ENCODE data around the gene EMC6. TPM values are rescaled to one million over a fixed set of nuclear protein-coding genes. Genes with fewer than 3 reads are reported as not detected.
A peak's percentile ranks its signal among the peaks of the same experiment; 100 is the strongest.

The EMC6 gene
- total RNA-seq, 1 donor from 2014 or later = 57.0 TPM

GRCh38 chr17:3683054-3683511 lies 14.5 kb downstream of the EMC6 start:
- intact Hi-C loops (cut with micrococcal nuclease) = no loop called here
- peaks cover 18% of the 10 kb centered on the region for H3K27me3 ChIP-seq (ENCODE audit: low read depth)
- no peak overlapping the region for H3K4me3 ChIP-seq
- H3K9me3 ChIP-seq (replicated peaks) = no peaks in the 10 kb centered on the region
- TF ChIP-seq CTCF (IDR thresholded peaks at IDR 0.05; ENCODE audit: borderline replicate concordance) = peak; percentile 90
- H3K27ac ChIP-seq (replicated peaks) = no peak overlapping the region
- H3K4me1 ChIP-seq = no peaks in the 10 kb centered on the region
- DNase-seq = no peak
- H3K36me3 ChIP-seq = no peaks in the 10 kb centered on the region

- no peak for TF ChIP-seq CTCF (IDR thresholded peaks at IDR 0.05; ENCODE audit: borderline replicate concordance)
- Histone ChIP-seq H3K36me3 (no peaks in the 10 kb centered on the region), H3K27ac (replicated peaks) (no peak overlapping the region), H3K27me3 (ENCODE audit: low read depth) (peaks cover 29% of the 10 kb centered on the region), H3K9me3 (replicated peaks) (no peaks in the 10 kb centered on the region), H3K4me3 (no peak overlapping the region), H3K4me1 (no peaks in the 10 kb centered on the region)
- intact Hi-C loops (cut with micrococcal nuclease) = no loop called here
- DNase-seq = no peak
Measured at GRCh38 chr17:3685174-3685573, 16.6 kb downstream of the EMC6 start.

- no peak overlapping the region for H3K27ac ChIP-seq (replicated peaks)
- no peak for DNase-seq
- H3K4me3 ChIP-seq = no peak overlapping the region
- H3K4me1 ChIP-seq = no peaks in the 10 kb centered on the region
- intact Hi-C loops (cut with micrococcal nuclease) = no loop called here
- peaks cover 56% of the 10 kb centered on the region for H3K27me3 ChIP-seq (ENCODE audit: low read depth)
- TF ChIP-seq CTCF (IDR thresholded peaks at IDR 0.05; ENCODE audit: borderline replicate concordance) = no peak
- no peaks in the 10 kb centered on the region for H3K36me3 ChIP-seq
- H3K9me3 ChIP-seq (replicated peaks) = no peaks in the 10 kb centered on the region
Measured at GRCh38 chr17:3688027-3688553, 19.5 kb downstream of the EMC6 start.

GRCh38 chr17:3688852-3689261 lies 20.2 kb downstream of the EMC6 start:
- intact Hi-C loops (cut with micrococcal nuclease) = no loop called here
- TF ChIP-seq CTCF (IDR thresholded peaks at IDR 0.05; ENCODE audit: borderline replicate concordance) = no peak
- DNase-seq = no peak
- H3K4me3 ChIP-seq = no peak overlapping the region
- no peaks in the 10 kb centered on the region for H3K4me1 ChIP-seq
- no peaks in the 10 kb centered on the region for H3K9me3 ChIP-seq (replicated peaks)
- H3K36me3 ChIP-seq = no peaks in the 10 kb centered on the region
- H3K27ac ChIP-seq (replicated peaks) = no peak overlapping the region
- H3K27me3 ChIP-seq (ENCODE audit: low read depth) = peaks cover 62% of the 10 kb centered on the region

- TF ChIP-seq CTCF (IDR thresholded peaks at IDR 0.05; ENCODE audit: borderline replicate concordance) = no peak
- H3K27ac ChIP-seq (replicated peaks) = no peak overlapping the region
- no peak overlapping the region for H3K4me3 ChIP-seq
- H3K4me1 ChIP-seq = peaks cover 3% of the 10 kb centered on the region
- peaks cover 62% of the 10 kb centered on the region for H3K27me3 ChIP-seq (ENCODE audit: low read depth)
- H3K36me3 ChIP-seq = no peaks in the 10 kb centered on the region
- intact Hi-C loops (cut with micrococcal nuclease) = no loop called here
- H3K9me3 ChIP-seq (replicated peaks) = no peaks in the 10 kb centered on the region
- no peak for DNase-seq
Measured at GRCh38 chr17:3689262-3690093, 20.9 kb downstream of the EMC6 start.

All from left ventricle myocardium inferior (tissue), 1 donor.